ENCODE data around the gene SDR42E2.

DNA sequence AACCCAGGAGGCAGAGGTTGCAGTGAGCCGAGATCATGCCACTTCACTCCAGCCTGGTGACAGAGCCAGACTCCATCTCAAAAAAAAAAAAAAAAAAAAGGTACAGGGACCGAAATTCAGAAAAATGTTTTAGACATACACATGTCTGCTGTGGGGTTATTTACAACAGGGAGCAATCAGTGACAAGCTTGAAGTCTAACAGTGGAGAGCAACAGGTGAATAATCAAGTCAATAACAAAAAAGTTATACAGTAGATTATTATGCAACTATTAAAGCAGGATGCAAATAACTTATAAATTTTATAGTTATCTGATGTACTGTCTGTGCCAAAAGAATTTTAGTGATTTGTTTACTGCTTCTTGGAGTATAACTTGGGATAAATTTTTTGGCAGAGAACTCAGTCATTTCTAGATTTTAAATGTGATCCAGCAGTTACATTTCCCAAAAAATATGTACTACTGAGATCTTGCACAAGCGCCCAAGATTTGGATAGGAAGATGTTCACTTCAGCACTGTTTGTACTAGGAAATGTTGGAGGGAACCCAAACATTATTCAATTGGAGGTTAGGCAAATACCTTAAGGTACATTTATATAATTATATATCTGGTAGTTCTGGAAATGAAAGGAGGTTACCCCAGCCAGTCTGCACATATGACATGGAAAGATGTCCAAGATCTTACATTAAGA lies 77.9 kb downstream of the SDR42E2 start:
- TF ChIP-seq, protein P1, sequence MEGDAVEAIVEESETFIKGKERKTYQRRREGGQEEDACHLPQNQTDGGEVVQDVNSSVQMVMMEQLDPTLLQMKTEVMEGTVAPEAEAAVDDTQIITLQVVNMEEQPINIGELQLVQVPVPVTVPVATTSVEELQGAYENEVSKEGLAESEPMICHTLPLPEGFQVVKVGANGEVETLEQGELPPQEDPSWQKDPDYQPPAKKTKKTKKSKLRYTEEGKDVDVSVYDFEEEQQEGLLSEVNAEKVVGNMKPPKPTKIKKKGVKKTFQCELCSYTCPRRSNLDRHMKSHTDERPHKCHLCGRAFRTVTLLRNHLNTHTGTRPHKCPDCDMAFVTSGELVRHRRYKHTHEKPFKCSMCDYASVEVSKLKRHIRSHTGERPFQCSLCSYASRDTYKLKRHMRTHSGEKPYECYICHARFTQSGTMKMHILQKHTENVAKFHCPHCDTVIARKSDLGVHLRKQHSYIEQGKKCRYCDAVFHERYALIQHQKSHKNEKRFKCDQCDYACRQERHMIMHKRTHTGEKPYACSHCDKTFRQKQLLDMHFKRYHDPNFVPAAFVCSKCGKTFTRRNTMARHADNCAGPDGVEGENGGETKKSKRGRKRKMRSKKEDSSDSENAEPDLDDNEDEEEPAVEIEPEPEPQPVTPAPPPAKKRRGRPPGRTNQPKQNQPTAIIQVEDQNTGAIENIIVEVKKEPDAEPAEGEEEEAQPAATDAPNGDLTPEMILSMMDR (IDR thresholded peaks at IDR 0.05; ENCODE audit: low read depth, low read length, poor library complexity, severe bottlenecking): no peak
- TF ChIP-seq EZH2phosphoT487 (IDR thresholded peaks at IDR 0.05; ENCODE audit: borderline replicate concordance, low read length): no peak

Measured in DOHH2 (cell line).